Testis (tissue), 2 donors: ENCODE data around the gene AFF1.

Source experiments
- CTCF ChIP-seq, 3 experiments: fragments of 450-650 bp in 2 of 3; fragments of 200-600 bp in 1 of 3; sonication (generic) in 1 of 3; IDR thresholded peaks; one replicate each; pipeline ENCODE4 v1.5.1; 2016 to 2019; ENCODE audit warnings: antibody characterized with exemption in 3 of 3, mild to moderate bottlenecking in 2 of 3, moderate library complexity in 1 of 3
- POLR2A ChIP-seq: fragments of 450-650 bp; IDR thresholded peaks from one replicate; pipeline ENCODE4 v1.6.1; 2017; ENCODE audit warnings: antibody characterized with exemption, mild to moderate bottlenecking, moderate library complexity

GRCh38 chr4:86948276-86948675 lies 13.5 kb downstream of the AFF1 start:
- TF ChIP-seq CTCF (IDR thresholded peaks at IDR 0.05) (no peak), POLR2A (no peak)
